LNCaP clone FGC (cell line): ENCODE results near the gene GNB1L.
"Not testable (repeated sequence)": the region's sequence is repeated elsewhere in the genome, so short reads cannot be mapped to it uniquely, and the experiment has no call there.

Source experiments
- DNase-seq: peaks from one replicate; pipeline ENCODE4 v3.0.0-alpha.2; 2011; ENCODE audit warnings: low read depth
- H3K4me3 ChIP-seq: 2 replicates; pipeline ENCODE4 v1.5.1; 2011; ENCODE audit warnings: mild to moderate bottlenecking, low read depth, low read length, control low read depth
- TF ChIP-seq, protein P1 (sequence below): IDR thresholded peaks from 2 replicates; pipeline ENCODE4 v1.5.1; 2012; ENCODE audit warnings: mild to moderate bottlenecking; ENCODE audit not compliant: control insufficient read depth, insufficient read depth; ENCODE audit errors: extremely low read depth

Gene GNB1L

DNA sequence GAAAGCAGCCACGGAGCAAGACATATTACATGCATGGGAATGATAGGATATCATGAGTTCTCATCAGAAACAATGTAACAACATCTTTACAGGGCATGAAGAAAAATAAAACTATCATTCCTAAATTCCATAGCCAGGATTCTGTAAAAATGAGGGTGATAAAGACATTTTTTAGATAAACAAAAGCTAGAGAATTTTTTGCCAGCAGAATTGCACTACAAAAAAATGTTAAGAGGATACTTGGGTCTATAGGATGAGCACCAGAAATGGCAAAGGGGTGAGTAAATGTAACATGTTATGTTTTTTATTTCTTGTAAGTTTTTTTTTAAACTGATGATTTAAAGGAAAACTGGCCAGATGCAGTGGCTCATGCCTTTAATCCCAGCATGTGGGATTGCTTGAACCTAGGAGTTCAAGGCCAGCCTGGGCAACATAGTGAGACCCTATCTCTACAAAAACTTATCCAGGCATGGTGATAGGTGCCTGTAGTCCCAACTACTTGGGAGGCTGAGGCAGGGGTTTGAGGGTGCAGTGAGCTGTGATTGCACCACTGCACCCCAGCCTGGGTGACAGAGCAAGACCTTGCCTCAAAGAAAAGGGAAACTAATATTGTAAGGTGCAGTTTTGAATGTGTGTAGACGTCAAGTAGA lies 60.9 kb downstream of the GNB1L start:
- TF ChIP-seq, protein P1, sequence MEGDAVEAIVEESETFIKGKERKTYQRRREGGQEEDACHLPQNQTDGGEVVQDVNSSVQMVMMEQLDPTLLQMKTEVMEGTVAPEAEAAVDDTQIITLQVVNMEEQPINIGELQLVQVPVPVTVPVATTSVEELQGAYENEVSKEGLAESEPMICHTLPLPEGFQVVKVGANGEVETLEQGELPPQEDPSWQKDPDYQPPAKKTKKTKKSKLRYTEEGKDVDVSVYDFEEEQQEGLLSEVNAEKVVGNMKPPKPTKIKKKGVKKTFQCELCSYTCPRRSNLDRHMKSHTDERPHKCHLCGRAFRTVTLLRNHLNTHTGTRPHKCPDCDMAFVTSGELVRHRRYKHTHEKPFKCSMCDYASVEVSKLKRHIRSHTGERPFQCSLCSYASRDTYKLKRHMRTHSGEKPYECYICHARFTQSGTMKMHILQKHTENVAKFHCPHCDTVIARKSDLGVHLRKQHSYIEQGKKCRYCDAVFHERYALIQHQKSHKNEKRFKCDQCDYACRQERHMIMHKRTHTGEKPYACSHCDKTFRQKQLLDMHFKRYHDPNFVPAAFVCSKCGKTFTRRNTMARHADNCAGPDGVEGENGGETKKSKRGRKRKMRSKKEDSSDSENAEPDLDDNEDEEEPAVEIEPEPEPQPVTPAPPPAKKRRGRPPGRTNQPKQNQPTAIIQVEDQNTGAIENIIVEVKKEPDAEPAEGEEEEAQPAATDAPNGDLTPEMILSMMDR, result no peak
- no peak overlapping the region for H3K4me3 ChIP-seq
- DNase-seq, result no peak

DNA sequence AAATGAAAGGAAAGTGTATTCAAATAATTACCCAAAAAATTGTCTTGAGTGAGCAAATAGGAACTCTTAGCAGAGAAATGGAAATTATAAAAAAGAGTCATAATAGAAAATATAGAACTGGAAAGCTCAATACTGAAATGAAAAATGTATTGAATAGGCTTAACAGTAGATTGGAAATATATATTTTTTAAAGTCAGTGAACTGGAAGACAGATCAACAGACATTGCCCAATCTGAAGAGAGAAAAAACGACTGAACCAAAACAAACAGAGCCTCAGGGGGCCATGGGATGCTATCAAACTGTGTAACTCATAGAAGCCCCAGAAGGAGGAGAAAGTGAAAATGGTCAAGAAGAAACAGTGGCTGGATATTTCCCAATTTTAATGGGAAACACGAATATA lies 61.5 kb downstream of the GNB1L start:
- DNase-seq, result no peak
- H3K4me3 ChIP-seq, result no peak overlapping the region
- TF ChIP-seq, protein P1, result no peak

DNA sequence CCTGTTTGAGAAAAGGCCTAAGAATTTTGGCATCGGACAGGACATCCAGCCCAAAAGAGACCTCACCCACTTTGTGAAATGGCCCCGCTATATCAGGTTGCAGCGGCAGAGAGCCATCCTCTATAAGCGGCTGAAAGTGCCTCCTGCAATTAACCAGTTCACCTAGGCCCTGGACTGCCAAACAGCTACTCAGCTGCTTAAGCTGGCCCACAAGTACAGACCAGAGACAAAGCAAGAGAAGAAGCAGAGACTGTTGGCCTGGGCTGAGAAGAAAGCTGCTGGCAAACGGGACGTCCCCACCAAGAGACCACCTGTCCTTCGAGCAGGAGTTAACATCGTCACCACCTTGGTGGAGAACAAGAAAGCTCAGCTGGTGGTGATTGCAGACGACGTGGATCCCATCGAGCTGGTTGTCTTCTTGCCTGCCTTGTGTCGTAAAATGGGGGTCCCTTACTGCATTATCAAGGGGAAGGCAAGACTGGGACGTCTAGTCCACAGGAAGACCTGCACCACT lies 62.2 kb downstream of the GNB1L start:
- not testable (repeated sequence) for DNase-seq

DNA sequence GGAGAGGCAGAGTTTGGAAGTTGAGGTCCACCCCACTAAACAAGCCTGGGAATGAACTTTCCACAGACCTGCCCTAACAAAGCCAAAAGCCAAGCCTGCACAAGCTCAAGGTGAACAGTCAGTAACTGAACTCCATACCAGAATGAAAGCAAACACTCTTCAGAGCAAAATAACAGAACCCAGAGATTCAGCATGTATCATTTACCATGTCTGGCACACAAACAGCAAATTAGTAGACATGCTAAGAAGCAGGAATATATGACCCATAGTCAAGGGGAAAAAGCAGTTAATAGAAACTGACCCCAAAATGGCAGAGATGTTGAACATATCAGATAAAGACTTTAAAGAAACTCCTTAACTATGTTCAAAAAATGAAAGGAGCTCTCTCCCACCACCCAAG lies 62.8 kb downstream of the GNB1L start:
- no peak for DNase-seq
- no peak overlapping the region for H3K4me3 ChIP-seq
- TF ChIP-seq, protein P1, result no peak

More for the DNA sequence above, 62.2 kb downstream of the GNB1L start:
- H3K4me3 ChIP-seq, result not testable (repeated sequence)

DNA sequence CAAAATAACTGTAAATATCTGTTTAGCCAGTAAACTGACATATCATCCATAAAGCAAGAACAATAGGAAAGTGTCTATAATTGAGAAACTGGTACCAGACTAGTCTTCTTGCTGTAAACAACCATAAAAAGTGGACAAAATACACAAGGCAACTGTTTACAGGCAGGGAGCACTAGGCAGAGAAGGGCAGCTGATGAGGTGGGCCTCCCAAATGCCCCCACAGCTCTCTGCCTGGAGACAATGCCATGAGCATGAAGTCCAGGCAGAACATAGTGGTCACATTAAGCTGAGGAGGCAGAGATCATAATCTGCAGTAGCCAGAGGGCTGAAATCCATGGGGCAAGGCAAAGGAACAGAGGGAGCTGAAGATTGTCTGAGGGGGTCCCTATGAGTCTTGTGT lies 63.4 kb downstream of the GNB1L start:
- TF ChIP-seq, protein P1, result no peak
- no peak overlapping the region for H3K4me3 ChIP-seq
- DNase-seq, result no peak

DNA sequence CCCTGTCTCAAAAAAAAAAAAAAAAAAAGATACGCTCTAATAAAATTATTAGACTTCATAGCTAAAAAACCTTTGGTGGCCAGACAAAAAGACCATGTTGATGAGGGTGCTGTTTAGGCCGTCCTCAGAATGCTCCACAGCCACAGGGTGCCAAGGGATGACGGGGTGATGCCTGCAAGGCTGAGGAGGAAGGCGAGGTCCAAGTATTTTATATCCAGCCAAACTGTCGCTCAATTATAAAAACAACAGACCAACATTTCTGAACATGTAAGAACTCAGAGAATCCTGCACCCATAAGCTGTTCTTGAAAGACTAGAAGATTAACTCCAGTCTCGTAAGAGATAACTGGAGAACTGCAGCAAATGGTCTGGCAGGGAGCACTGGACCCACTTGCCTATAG lies 64.8 kb downstream of the GNB1L start:
- no peak for DNase-seq
- TF ChIP-seq, protein P1, result no peak
- no peak overlapping the region for H3K4me3 ChIP-seq

DNA sequence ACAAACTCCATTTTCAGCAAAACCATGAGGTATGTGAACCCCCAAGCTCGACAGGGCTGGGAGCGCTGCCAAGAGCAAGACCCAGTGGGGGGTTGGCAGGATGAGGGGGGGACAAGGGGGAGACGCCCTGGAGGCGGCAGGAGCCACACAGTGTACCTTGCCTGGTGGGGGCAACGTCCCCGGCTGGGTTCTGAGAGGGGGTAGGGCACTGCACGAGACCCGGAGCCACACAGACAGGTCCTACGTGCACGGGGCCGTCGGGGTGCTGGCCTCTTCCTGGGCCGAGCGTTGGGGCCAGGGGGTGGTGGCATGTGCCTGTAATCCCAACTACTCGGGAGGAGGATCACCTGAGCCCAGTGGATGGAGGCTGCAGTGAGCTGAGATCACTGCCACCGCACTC lies 65.3 kb downstream of the GNB1L start:
- TF ChIP-seq, protein P1, result no peak
- no peak overlapping the region for H3K4me3 ChIP-seq
- no peak for DNase-seq
